ENCODE data around the gene PPP1R14C.

- TF ChIP-seq KDM1A (IDR thresholded peaks at IDR 0.05; ENCODE audit: borderline replicate concordance) (no peak), ZNF274 (IDR thresholded peaks at IDR 0.05; ENCODE audit: insufficient read depth, insufficient read length) (no peak), GABPA (IDR thresholded peaks at IDR 0.05; ENCODE audit: low read depth) (no peak), MAX (IDR thresholded peaks at IDR 0.05; ENCODE audit: low read depth, low read length) (no peak), YY1 (IDR thresholded peaks at IDR 0.05; ENCODE audit: low read depth, low read length) (no peak), RFX5 (IDR thresholded peaks at IDR 0.05; ENCODE audit: low read depth, low read length) (no peak), POLR2A (IDR thresholded peaks at IDR 0.05; ENCODE audit: low read depth, low read length) (no peak), SMC3 (IDR thresholded peaks at IDR 0.05; ENCODE audit: borderline replicate concordance, low read length) (no peak), GATAD2B (conservative IDR thresholded peaks at IDR 0.05; ENCODE audit: low read depth) (no peak), EZH2 (IDR thresholded peaks at IDR 0.05; ENCODE audit: borderline replicate concordance, control insufficient read depth, low read depth, low read length) (no peak), ATF3 (IDR thresholded peaks at IDR 0.05; ENCODE audit: borderline replicate concordance, extremely low read depth, low read depth, low read length) (no peak)
- TF ChIP-seq, protein P1, sequence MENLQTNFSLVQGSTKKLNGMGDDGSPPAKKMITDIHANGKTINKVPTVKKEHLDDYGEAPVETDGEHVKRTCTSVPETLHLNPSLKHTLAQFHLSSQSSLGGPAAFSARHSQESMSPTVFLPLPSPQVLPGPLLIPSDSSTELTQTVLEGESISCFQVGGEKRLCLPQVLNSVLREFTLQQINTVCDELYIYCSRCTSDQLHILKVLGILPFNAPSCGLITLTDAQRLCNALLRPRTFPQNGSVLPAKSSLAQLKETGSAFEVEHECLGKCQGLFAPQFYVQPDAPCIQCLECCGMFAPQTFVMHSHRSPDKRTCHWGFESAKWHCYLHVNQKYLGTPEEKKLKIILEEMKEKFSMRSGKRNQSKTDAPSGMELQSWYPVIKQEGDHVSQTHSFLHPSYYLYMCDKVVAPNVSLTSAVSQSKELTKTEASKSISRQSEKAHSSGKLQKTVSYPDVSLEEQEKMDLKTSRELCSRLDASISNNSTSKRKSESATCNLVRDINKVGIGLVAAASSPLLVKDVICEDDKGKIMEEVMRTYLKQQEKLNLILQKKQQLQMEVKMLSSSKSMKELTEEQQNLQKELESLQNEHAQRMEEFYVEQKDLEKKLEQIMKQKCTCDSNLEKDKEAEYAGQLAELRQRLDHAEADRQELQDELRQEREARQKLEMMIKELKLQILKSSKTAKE (IDR thresholded peaks at IDR 0.05; ENCODE audit: low read depth, poor library complexity, severe bottlenecking), result no peak
- TF ChIP-seq, protein P2, sequence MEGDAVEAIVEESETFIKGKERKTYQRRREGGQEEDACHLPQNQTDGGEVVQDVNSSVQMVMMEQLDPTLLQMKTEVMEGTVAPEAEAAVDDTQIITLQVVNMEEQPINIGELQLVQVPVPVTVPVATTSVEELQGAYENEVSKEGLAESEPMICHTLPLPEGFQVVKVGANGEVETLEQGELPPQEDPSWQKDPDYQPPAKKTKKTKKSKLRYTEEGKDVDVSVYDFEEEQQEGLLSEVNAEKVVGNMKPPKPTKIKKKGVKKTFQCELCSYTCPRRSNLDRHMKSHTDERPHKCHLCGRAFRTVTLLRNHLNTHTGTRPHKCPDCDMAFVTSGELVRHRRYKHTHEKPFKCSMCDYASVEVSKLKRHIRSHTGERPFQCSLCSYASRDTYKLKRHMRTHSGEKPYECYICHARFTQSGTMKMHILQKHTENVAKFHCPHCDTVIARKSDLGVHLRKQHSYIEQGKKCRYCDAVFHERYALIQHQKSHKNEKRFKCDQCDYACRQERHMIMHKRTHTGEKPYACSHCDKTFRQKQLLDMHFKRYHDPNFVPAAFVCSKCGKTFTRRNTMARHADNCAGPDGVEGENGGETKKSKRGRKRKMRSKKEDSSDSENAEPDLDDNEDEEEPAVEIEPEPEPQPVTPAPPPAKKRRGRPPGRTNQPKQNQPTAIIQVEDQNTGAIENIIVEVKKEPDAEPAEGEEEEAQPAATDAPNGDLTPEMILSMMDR (IDR thresholded peaks at IDR 0.05 in 2 of 3, conservative IDR thresholded peaks at IDR 0.05 in 1 of 3; ENCODE audit: control insufficient read depth in 2 of 3, extremely low read depth in 1 of 3, insufficient read depth in 1 of 3, low read depth in 3 of 3, low read length in 3 of 3), result no peak
These were observed 35.2 kb downstream of the PPP1R14C start for GRCh38 chr6:150177952-150178520.

Data from GM12878 (cell line).